ENCODE data around the gene SARNP.
A peak's percentile ranks its signal among the peaks of the same experiment; 100 is the strongest.

Gene SARNP

DNA sequence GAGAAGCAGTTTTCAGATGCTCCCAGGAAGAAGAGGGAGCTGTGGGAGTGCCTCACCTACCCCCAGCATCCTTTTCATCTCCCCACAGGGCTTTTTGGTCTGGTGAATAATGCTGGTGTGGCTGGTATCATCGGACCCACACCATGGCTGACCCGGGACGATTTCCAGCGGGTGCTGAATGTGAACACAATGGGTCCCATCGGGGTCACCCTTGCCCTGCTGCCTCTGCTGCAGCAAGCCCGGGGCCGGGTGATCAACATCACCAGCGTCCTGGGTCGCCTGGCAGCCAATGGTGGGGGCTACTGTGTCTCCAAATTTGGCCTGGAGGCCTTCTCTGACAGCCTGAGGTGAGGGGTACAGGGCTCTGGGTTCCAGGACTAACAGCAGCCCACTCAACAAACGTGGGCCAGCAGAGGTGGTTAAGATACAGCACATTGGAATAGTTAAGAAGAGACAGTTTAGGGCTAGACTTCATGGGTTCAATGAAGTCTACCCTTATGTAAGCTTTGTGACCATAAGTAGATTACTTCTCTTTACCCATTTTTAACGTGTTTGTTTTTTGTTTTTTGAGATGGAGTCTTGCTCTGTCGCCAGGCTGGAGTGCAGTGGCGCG, 95.8 kb downstream of the SARNP start:
- DNase-seq, result no peak

DNA sequence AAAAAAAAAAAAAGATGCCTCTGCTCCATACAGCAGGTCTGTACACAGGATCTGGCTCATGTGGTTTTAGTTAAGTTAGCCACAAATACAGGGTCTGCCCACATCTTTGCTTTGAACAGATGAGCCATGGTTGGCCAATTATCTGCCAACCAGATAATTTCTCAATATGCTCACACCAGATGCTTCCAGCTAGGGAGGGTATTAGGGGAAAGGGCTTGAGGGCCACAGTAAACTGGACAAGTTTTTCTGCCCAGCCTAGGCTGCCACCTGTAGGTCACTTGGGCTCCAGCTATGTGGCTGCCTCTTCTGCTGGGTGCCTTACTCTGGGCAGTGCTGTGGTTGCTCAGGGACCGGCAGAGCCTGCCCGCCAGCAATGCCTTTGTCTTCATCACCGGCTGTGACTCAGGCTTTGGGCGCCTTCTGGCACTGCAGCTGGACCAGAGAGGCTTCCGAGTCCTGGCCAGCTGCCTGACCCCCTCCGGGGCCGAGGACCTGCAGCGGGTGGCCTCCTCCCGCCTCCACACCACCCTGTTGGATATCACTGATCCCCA, 96.6 kb downstream of the SARNP start:
- DNase-seq, result no peak

DNA sequence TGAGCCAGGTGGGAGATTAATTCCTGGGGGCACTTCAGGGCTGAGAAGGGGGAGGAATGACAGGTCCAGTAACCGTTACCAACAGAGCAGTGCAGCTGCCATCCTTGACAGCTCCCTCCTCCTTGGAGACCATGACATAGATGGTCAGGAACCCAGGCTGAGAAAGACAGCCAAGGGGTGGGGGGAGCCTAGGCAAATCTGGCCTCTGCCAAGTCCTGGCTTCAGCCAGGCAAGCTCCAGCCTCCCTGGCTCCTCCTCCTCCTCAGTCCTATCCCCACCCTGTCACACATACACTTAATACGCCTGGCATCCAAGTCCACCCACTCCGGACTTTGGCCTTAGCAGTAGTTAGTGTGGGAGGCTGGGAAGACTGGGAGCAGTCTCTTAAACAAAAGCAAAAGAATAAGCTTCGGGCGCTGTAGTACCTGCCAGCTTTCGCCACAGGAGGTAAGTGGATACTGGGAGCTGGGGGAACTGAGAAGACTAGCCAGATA, 97.4 kb downstream of the SARNP start, which contains the start of gene RDH5:
RDH5 (plus strand) TSS at position 323 of the 494 bp plus-strand sequence. CDS start 792 bp downstream, outside the sequence.
- DNase-seq, result no peak

DNA sequence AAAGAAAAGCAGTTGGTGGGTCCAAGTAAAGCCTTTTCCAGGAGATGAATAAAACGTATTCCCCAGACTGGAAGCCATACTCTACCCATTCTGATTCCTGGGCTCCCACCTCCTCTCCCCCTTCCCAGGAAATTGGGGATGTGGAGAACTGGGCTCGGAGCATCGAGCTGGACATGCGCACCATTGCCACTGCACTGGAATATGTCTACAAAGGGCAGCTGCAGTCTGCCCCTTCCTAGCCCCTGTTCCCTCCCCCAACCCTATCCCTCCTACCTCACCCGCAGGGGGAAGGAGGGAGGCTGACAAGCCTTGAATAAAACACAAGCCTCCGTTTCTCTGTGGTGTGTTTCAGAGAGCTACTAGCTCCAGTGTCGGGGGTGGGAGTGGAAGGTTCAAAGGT, 98.2 kb downstream of the SARNP start:
- no peak for DNase-seq

DNA sequence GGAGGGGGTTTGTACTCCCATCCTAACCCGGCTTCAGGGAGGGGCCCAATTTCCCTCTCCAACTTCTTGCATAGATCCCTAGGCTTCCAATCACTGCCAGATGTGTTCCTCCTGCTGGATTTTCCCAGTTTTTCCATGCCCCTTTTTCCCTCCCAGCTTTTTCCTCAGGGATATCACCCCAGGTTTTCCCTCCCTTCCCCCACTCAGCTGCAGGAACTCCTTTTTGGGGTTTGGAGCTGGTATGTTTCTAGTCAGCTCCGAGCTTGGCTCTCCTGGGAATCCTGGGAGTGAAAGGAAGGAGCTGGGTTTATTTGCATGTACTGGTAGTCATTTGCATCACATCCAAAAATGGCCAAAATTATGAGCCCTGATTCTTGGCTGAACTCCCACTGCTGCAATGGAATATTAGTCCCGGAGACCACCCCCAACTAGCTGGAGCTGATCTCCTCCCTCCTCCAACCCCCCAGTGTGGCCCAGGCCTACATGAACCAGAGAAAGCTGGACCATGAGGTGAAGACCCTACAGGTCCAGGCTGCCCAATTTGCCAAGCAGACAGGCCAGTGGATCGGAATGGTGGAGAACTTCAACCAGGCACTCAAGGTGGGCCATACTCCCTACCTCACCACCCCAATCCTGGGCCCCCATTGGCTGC, 98.8 kb downstream of the SARNP start:
- DNase-seq, result no peak

DNA sequence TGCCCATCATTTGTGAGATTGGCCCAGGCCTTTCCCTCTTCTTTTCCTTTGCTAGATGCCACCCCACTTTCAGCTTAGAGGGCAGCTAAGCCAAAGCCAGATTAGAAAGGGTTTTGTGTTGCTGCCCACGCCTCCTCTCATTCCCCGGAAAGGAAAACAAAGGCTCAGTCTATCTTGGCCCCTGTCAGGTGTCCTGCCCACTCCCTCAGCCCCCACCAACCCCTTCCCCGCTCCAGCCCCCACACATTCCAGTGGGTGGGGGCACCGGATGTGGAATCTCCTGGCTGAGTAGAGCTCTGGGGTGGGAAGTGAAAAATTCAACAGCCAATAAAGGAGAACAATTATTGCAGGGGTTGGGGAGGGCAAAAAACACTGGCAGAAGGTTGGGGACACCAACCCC, 99.5 kb downstream of the SARNP start:
- DNase-seq, result no peak

DNA sequence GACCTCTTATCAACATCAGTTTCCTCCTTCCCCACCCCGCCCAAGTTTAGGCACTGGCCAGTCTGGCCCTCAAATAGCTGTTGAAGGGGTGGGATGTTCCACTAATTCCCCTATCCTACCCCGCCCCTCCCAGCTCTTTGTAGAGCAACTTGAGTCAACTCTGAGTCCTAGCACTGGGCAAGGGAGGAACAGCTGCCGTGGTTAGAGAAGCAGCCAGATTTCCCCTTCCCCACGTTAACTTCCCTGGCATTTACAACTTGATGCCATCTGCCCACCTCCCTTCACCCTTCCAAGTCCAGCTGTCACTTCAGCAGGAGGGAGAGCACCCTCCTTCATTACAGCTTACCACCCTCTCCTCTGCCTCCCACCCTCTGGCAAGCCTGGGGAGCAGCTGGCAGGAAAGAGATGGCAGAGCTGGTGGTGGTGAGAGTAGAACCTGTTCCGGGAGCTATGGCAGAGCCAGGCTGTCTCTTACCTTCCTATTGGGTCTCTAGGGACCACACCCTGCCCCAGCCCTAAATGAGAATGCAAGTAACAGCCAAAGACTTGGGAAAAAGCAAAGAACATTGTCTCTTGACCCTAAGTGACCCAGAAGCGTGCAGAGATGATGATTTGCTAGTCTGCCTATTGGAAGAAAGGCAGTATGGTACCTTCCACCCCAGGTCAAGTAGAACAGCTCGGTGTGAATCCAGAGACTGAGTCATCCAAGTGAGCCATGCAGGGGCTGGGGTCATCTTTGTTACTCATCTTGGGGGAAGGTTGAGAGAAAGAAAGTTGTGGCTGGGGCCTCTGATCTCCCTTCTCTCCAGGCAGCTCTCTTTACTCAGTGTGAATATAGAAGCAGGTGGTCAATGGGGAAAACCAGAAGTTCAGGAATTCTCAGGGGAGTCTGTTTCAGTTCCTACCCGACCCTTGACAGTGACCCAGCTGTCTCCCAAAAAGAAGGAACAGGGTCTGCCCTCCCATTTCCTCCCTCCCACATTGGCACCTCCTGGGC, 100.2 kb downstream of the SARNP start:
- no peak for DNase-seq

DNA sequence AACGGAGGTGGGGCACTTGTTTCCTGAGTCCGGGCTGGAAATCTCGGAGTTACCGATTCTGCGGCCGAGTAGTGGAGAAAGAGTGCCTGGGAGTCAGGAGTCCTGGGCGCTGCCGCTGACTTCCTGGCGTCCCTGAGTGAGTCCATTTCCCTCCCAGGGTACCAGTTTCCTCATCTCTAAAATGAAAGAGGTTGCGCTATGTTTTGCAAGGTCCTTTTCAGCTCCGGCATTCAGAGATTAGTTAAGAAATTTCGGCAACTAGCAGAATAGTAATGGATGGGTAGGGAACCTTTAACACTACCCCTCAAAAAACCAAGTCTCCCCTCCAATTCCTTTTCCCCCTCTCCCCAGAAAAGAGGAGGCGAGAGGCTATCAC, 101.0 kb downstream of the SARNP start:
- DNase-seq, result no peak

DNA sequence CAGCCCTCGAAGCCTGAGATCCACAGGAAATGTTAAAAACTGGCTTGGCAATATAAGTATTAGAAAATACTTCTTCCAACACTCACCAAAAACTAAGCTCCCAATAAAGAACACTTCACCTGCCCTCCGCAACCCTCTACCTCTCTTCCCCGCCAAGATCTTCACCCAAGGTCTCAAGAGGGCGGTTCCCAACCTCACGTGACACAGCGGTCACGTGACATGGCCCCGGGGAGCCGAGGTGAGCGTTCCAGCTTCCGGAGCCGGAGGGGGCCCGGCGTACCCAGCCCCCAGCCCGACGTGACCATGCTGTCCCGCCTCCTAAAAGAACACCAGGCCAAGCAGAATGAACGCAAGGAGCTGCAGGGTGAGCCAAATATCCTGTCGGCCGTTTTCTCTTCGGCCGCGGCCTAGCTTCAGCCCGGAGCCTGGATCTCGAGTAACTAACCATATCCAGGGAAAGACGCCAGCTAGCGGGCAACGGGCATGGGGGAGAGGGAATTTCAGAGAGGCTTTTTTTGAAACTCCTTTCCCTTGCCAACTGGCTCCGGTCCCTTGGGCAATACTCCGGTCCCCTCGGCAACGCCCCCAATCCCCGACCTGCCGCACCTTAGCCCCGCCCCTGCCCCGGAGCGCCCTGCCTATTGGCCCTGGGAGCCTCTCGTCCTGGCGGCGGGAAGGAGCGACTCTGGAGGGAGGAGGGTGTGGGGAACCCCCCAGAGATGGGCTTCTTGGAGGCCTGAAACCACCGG, 101.5 kb downstream of the SARNP start, which contains the start of gene BLOC1S1:
BLOC1S1 (plus strand) TSS at position 214 of the 749 bp plus-strand sequence; CDS start at position 220, 6 bp downstream.
- peak; percentile 99 for DNase-seq

DNA sequence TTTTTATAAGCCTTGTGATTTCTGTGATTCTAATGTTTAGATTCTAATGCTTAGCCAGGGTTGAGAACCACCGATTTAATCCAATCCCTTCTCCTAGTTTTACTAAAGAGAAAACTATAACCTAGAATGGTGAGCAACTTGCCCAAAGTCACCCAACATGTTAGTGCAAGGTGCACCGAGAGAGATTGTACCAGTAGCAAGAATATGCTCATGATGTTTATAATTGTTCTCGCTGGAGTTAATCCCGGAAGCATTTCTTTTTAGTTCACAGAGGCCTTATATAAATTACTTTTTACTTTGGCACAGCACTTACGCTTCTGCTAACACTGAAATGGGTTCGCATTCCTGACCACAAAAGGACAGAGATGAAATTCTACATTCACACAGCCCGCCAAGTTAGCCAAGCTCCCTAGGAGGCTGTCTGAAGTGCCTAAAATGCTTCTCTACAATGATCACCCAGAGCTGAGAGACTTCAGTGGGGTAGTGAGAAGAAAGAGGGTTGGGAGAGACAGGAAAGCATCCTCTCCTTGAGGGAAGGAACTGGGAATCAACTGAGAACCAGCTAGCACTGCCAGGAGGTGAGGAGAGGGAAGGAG, 102.3 kb downstream of the SARNP start:
- DNase-seq, result no peak

DNA sequence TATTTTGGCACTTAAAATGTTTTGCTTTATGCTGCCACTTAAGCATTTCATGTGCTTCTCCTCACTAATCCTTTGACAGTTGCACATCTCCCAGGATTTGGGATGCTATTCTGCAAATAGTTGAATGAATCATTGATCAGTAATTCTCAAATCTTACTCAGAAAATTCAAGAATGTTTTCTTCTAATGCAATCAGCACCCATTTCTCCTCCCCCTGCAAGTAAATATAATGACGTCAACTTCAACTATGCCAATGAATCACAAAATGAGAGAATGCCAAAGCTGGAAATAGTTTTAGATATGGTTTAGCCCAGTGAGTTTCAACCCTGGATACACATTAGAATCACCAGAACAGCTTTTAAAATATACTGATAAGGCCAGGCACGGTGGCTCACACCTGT, 103.8 kb downstream of the SARNP start:
- DNase-seq, result no peak

DNA sequence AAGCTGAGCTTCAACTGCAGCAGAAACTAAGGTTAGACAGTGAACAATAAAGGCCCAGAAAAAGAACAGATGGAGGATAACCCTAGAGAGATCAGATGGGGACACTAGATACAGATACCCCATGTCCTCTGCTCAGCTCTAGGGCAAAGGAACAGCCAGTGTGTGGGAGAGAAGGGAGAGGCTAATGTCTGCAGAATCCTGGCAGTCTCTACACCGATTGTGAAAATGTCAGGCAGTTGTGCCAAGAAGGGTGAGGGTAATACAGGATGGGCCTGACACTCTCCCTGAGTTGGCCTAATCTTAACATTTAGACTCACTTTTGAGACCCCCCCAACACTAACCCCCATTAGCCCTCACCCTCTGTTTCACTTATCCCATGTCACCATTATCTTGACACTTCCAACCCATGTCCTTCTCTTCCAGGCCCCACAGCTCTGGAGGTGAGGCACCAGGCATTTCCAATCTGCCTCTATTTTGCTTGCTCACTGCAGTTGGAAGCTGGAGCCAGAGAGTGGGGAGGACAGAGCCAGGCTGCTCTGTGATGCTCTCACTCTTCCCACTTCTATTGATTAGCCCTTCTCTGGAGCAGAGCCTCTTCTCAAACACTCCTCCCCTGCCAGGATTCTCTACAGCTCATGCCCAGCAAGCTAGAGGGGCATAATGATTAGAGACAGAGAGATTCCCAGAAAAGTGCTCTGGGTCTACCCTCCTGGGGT, 104.7 kb downstream of the SARNP start:
- no peak for DNase-seq

DNA sequence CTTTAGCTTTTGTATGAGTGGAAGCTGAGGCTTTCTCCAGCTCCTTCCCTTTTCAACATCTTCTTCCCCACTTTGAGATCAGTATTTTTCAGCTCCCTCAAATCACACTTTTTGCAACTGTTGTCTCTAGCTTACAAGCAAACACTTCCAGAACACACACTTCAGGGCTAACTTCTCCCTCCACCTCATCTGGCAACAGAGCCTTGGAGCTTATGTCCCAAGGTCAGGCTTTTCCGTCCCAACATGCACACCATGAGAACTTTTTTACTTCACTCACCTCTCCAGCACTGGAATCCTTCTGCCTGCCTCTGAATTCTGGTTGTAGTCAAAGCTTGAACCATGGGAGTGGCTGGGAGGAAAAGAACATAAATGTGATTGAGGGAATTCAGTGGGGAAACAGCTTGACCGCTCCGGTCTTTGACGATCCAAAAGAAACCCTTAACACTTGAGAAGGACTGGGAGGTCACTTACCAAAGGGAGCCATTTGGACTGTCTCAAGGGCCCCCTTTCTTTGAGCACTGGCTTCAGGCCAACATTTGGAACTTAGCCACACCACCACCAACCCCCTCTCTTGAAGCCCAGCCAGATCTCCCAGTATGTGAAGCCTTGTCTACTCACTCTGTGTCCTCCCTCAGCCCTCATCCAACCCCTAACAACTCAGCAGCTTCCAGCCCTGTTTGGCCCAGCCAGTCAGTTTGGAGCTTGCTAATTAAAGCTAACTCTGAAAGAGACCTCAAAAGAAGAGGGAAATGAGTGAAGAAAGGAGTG, 105.6 kb downstream of the SARNP start:
- no peak for DNase-seq

DNA sequence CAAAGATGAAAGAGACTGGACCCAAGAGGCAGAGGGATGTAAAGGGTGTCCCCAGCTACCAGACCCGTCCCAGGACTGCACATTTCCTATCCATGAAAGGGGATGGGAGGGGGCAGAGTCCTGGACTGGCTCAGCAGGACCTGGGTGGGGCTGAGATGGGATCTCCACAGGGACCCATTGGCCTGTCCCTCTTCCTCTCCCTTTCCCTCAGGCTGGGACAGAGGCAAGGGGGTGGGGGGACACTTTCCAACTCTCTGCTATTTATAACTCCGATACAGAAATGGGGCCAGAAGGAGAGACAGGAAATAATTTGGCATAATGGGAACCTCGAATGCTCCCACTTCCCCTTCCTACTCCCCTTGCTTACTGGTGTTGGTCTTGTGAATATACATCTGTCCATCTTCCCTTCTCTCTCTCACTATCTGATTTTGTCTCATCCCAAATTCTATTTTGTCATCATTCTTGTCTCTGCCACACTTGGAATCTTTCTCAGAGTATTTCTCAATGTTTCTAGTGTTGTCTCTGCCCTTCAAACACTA, 108.8 kb downstream of the SARNP start:
- DNase-seq, result no peak

DNA sequence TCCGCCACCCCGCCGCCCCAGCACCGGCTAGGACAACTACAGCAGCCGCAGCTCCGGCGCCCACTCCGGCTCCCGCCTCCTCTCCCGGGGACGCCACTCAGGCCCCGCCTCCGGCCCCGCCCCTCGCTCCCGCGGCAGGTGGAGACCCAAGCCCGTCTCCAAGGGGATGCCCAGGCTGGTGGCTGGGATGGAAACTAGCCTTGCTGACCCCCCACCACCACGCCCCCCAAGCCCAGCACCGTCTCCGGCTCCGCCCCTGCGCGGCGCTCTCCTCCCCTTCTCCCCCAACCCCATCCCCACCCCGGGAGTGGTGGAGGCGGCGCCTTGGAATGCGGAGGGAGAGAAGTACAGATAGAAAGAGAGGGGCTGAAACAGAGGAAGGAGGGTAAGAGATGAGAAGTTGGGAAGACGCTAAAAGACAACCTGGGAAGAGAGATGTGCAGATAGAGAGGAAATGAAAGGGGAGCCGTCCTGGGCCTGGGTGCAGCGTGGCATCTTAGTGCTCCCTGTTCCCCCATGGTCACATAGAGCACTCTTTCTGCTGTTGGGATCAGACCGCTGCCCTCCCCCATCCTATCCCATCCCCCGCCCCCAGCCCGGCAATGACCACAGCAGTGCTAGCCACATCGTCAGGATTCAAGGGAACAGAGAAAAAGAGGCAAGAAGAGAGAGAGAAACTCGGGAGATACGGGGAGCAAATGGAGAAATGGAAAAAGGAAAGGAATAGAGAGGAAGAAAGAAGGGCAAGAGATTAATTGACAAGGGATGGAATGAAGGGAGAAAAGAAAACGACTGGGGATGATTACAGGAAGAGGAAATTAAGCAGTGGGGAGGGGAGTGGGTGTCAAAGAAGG, 109.5 kb downstream of the SARNP start, which contains the start of gene ITGA7:
ITGA7 (minus strand) TSS at position 64 of the 854 bp plus-strand sequence. CDS start 222 bp downstream, outside the sequence.
- peak; percentile 76 for DNase-seq

All from activated CD8-positive, alpha-beta memory T cell treated with anti-CD3 and anti-CD28 coated beads, Interleukin-2, amount 50 U/mL, for 48 hours (primary cell).